BJ (cell line): ENCODE results near the gene LAPTM5. TPM values are rescaled to one million over a fixed set of nuclear protein-coding genes. Genes with fewer than 3 reads are reported as not detected.

ENCODE experiments used
- CTCF ChIA-PET: fragments of 350-600 bp; formaldehyde crosslinking; extraction: SDS; loops from one replicate; lab custom pipeline; 2021; ENCODE audit warnings: antibody characterized with exemption, inconsistent platforms; lab: Yijun Ruan, JAX
- POLR2A ChIA-PET: fragments of 300-600 bp; sonication (Branson Sonifier 250); formaldehyde crosslinking; extraction: SDS; loops from one replicate; lab custom pipeline; 2021; ENCODE audit warnings: antibody characterized with exemption; lab: Charles Lee
- DNase-seq: peaks from one replicate; pipeline ENCODE4 v3.0.0-alpha.2; 2011; ENCODE audit warnings: low read depth
- H3K27me3 ChIP-seq: 2 replicates; pipeline ENCODE4 v1.6.0; 2011; ENCODE audit warnings: low read length; ENCODE audit not compliant: control insufficient read depth, insufficient read depth
- H3K36me3 ChIP-seq: 2 replicates; pipeline ENCODE4 v1.5.1; 2011; ENCODE audit warnings: low read length; ENCODE audit not compliant: control insufficient read depth, insufficient read depth
- H3K4me3 ChIP-seq: 2 replicates; pipeline ENCODE4 v1.5.1; 2011; ENCODE audit warnings: low read depth, mild to moderate bottlenecking, control low read depth, low read length
- polyA plus RNA-seq: library from polyadenylated mRNA; depleted of rRNA; stranded (reverse); fragments of >200 nt; gene quantifications from 2 replicates; pipeline ENCODE4 v1.2.3, GENCODE V29; 2011
- TF ChIP-seq, protein P1 (sequence below): IDR thresholded peaks from 2 replicates; pipeline ENCODE4 v1.5.1; 2011; ENCODE audit warnings: low read depth, mild to moderate bottlenecking, control low read depth, inconsistent platforms, low read length, moderate library complexity; ENCODE audit not compliant: insufficient read depth

The LAPTM5 gene
- polyA plus RNA-seq, 1 experiment = 2.1 TPM

DNA sequence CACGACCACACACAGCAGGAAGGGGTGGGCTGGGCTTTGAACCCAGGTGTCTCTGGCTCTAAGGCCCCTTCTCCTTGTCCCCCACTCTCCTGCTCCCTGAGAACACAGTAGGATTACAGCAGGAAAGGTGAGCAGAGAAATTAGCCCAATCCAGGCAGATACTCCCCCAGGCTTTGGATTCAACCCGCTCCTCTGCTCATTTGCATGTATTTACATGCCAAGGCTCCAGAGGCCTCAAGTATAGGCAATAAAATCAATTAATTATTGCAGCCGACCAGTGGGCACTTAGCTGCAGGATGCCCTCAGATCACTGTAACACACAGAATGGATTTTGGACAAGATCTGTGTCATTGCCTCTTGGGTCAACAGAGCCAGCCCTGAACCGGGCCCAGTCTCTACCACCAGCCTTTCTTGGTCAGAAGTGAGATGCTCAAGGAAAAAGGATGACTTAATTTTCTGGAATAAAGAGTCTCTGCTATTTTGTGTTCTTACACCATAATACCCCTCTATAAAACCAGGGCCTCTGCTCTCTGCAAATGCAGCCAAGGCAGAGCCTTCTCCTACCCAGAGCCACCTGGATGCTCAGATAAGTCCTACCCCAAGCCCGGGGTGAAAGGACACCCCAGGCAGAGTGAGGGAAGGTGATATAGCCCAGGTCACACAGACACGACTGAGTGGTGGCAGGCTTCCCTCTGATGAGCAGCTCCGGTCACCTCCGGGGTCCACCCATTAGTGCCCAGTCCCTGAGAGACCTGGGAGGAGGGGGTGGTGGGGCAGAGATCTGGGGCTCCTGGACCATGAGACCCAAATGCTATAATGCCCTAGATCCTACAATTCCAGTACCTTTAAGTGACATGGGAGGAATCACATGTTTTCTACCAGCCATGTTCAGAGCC lies 63.0 kb downstream of the LAPTM5 start:
- ChIA-PET POLR2A (no interaction called here), CTCF (interaction anchor here (0.6 to 1.5 kb wide), 3 partner anchors 10 to 274 kb away, joined by 3 to 5 read pairs (median 3); no protein-coding TSS in a partner anchor)
- no peak for DNase-seq
- TF ChIP-seq, protein P1, sequence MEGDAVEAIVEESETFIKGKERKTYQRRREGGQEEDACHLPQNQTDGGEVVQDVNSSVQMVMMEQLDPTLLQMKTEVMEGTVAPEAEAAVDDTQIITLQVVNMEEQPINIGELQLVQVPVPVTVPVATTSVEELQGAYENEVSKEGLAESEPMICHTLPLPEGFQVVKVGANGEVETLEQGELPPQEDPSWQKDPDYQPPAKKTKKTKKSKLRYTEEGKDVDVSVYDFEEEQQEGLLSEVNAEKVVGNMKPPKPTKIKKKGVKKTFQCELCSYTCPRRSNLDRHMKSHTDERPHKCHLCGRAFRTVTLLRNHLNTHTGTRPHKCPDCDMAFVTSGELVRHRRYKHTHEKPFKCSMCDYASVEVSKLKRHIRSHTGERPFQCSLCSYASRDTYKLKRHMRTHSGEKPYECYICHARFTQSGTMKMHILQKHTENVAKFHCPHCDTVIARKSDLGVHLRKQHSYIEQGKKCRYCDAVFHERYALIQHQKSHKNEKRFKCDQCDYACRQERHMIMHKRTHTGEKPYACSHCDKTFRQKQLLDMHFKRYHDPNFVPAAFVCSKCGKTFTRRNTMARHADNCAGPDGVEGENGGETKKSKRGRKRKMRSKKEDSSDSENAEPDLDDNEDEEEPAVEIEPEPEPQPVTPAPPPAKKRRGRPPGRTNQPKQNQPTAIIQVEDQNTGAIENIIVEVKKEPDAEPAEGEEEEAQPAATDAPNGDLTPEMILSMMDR = no peak
- no peaks in the 10 kb centered on the region for H3K36me3 ChIP-seq
- H3K27me3 ChIP-seq = peaks cover 3% of the 10 kb centered on the region; the same call in 1 of the 2 replicates
- no peak overlapping the region for H3K4me3 ChIP-seq

DNA sequence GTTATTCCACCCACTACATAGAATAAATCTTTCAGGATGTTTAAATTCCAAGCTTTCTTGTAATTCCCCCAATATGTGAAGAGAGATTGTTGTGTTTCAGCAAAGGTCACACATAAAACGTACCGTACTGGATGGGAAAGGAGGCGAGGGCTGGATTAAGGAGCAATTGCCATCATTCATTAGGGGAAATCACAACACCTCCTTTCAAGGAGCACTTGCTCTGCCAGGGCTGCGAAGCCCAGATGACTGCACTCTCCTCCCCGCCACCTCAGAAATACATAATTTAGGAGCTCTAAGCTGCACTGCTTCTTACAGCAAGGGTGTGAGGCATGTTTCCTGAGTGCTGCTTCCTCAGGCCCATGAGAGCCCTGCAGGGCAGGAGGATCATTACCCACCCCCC lies 63.8 kb downstream of the LAPTM5 start:
- DNase-seq = no peak
- POLR2A ChIA-PET = no interaction called here
- no peak overlapping the region for H3K4me3 ChIP-seq
- peaks cover 3% of the 10 kb centered on the region; the same call in 1 of the 2 replicates for H3K27me3 ChIP-seq
- TF ChIP-seq, protein P1 = no peak
- no peaks in the 10 kb centered on the region for H3K36me3 ChIP-seq
- CTCF ChIA-PET = interaction anchor here (0.6 to 1.5 kb wide), 3 partner anchors 12 to 341 kb away, joined by 3 to 5 read pairs (median 3); no protein-coding TSS in a partner anchor

DNA sequence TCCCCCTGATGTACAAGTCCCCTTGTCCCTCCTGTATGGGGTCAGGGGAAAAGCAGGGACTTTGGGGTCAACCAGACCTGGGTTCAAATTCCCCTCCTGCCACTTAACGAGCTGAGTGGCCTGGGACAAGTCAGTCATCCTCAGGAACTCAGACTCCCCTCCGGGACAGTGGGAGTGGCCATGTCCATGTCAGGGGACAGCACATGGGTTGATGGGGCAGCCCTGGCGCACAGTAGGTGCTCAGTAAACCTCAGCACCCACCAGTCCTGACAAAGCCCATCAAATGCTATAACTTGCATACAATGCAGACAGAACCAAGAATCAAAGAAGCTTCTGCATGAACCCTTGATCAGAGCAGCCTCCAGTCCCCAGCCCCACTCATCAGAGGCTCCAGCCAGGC lies 64.2 kb downstream of the LAPTM5 start:
- CTCF ChIA-PET = interaction anchor here (0.8 to 1.5 kb wide), 2 partner anchors 12 to 340 kb away, joined by 3 to 5 read pairs; no protein-coding TSS in a partner anchor

DNA sequence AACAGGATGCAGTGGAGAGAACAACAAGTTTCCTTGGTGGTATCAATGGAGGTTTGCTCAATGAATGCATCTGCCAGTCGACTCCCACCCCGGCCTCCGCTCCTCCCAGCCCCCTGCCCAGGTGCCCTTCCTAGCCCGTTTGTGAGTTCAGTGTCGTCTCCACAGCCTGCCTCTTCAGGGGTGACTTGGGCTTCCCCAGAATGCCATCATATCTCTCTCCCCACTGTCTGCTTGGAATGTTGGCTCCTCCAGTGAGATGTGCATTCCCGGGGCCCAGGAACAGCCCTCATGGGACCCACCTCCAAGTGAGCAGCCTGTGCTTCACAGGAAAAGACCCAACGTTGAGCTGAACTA lies 64.6 kb downstream of the LAPTM5 start:
- POLR2A ChIA-PET = no interaction called here

More for the DNA sequence above, 64.2 kb downstream of the LAPTM5 start:
- Histone ChIP-seq H3K27me3 (peaks cover 3% of the 10 kb centered on the region; the same call in 1 of the 2 replicates), H3K4me3 (no peak overlapping the region), H3K36me3 (no peaks in the 10 kb centered on the region)
- POLR2A ChIA-PET = no interaction called here
- TF ChIP-seq, protein P1 = no peak
- no peak for DNase-seq

More for the DNA sequence above, 64.6 kb downstream of the LAPTM5 start:
- CTCF ChIA-PET = interaction anchor here (1.5 kb wide), 1 partner anchor 11 kb away, joined by 5 read pairs; no protein-coding TSS in a partner anchor
- Histone ChIP-seq H3K36me3 (no peaks in the 10 kb centered on the region), H3K4me3 (no peak overlapping the region), H3K27me3 (peaks cover 4% of the 10 kb centered on the region)
- TF ChIP-seq, protein P1 = no peak
- DNase-seq = no peak
